Endometrial microvascular endothelial cells (primary cell): ENCODE measurements around the gene PAX7. TPM values are rescaled to one million over a fixed set of nuclear protein-coding genes. Genes with fewer than 3 reads are reported as not detected.

ENCODE experiments used
- in situ Hi-C: cut with HindIII; loops from 2 replicates; pipeline ENCODE4 v1.10.0; 2017; ENCODE audit warnings: low sequenced_read_pairs, low pct_unique_long_range_greater_than_20kb; ENCODE audit errors: inconsistent ontology term
- total RNA-seq: library from RNA; depleted of rRNA; stranded (reverse); fragments of >200 nt; gene quantifications from one replicate; pipeline ENCODE4 v1.2.3, GENCODE V29; 2015; ENCODE audit errors: inconsistent ontology term

Gene PAX7
- total RNA-seq, 1 donor from 2014 or later: not detected

GRCh38 chr1:18719786-18720451 is 89.3 kb downstream of the PAX7 start:
- in situ Hi-C loops: no loop called here

- in situ Hi-C loops: no loop called here
These were observed 90.4 kb downstream of the PAX7 start for GRCh38 chr1:18721041-18721440.

GRCh38 chr1:18721776-18722175 is 91.1 kb downstream of the PAX7 start:
- in situ Hi-C loops: no loop called here

GRCh38 chr1:18722270-18722669 is 91.6 kb downstream of the PAX7 start:
- in situ Hi-C loops: no loop called here

GRCh38 chr1:18723206-18723605 is 92.6 kb downstream of the PAX7 start:
- in situ Hi-C loops: no loop called here

- in situ Hi-C loops: no loop called here
These were observed 93.2 kb downstream of the PAX7 start for GRCh38 chr1:18723701-18724411.

GRCh38 chr1:18724801-18725200 is 94.2 kb downstream of the PAX7 start:
- in situ Hi-C loops: no loop called here

- in situ Hi-C loops: no loop called here
These were observed 94.7 kb downstream of the PAX7 start for GRCh38 chr1:18725231-18725895.

- in situ Hi-C loops: no loop called here
These were observed 95.7 kb downstream of the PAX7 start for GRCh38 chr1:18726368-18726767.

- in situ Hi-C loops: no loop called here
These were observed 97.3 kb downstream of the PAX7 start for GRCh38 chr1:18727956-18728355.

GRCh38 chr1:18730321-18730720 is 99.7 kb downstream of the PAX7 start:
- in situ Hi-C loops: no loop called here

GRCh38 chr1:18731148-18731547 is 100.5 kb downstream of the PAX7 start:
- in situ Hi-C loops: no loop called here

GRCh38 chr1:18731591-18732235 is 101.1 kb downstream of the PAX7 start:
- in situ Hi-C loops: no loop called here

GRCh38 chr1:18732686-18733085 is 102.0 kb downstream of the PAX7 start:
- in situ Hi-C loops: no loop called here

- in situ Hi-C loops: no loop called here
These were observed 103.4 kb downstream of the PAX7 start for GRCh38 chr1:18734001-18734400.

- in situ Hi-C loops: no loop called here
These were observed 104.0 kb downstream of the PAX7 start for GRCh38 chr1:18734461-18735223.

- in situ Hi-C loops: no loop called here
These were observed 104.8 kb downstream of the PAX7 start for GRCh38 chr1:18735224-18735997.

GRCh38 chr1:18736958-18737357 is 106.3 kb downstream of the PAX7 start:
- in situ Hi-C loops: no loop called here
